Neural progenitor cell (in vitro differentiated cells): ENCODE results near the gene GLIS1. TPM values are rescaled to one million over a fixed set of nuclear protein-coding genes. Genes with fewer than 3 reads are reported as not detected.
A peak's percentile ranks its signal among the peaks of the same experiment; 100 is the strongest.

Experiments
- DNase-seq: peaks from one replicate; pipeline ENCODE4 v3.0.0-alpha.2; 2016; ENCODE audit warnings: low spot score
- H2AFZ ChIP-seq: fragments of 200-600 bp; sonication (generic); replicated peaks from 2 replicates; pipeline ENCODE4 v1.6.1; 2016; ENCODE audit warnings: antibody characterized with exemption
- H3F3A ChIP-seq: fragments of 200-600 bp; sonication (generic); 2 replicates; pipeline ENCODE4 v1.6.1; 2016; ENCODE audit warnings: antibody characterized with exemption, low read depth
- H3K27ac ChIP-seq: fragments of 200-600 bp; sonication (generic); 2 replicates; pipeline ENCODE4 v1.5.1; 2016; ENCODE audit warnings: mild to moderate bottlenecking
- H3K27me3 ChIP-seq: fragments of 200-600 bp; sonication (generic); 2 replicates; pipeline ENCODE4 v1.6.1; 2016; ENCODE audit warnings: mild to moderate bottlenecking, moderate library complexity
- H3K36me3 ChIP-seq: fragments of 200-600 bp; sonication (generic); 2 replicates; pipeline ENCODE4 v1.5.1; 2016
- H3K4me1 ChIP-seq: fragments of 200-600 bp; sonication (generic); 2 replicates; pipeline ENCODE4 v1.6.1; 2016; ENCODE audit warnings: mixed run types
- H3K4me2 ChIP-seq: fragments of 200-600 bp; sonication (generic); 2 replicates; pipeline ENCODE4 v1.6.1; 2016
- H3K4me3 ChIP-seq: fragments of 200-600 bp; sonication (generic); 2 replicates; pipeline ENCODE4 v1.5.1; 2016
- H3K79me2 ChIP-seq: fragments of 200-600 bp; sonication (generic); 2 replicates; pipeline ENCODE4 v1.6.1; 2016; ENCODE audit warnings: low read depth
- H3K9ac ChIP-seq: fragments of 200-600 bp; sonication (generic); 2 replicates; pipeline ENCODE4 v1.6.1; 2016
- H3K9me3 ChIP-seq: fragments of 200-600 bp; sonication (generic); 2 replicates; pipeline ENCODE4 v1.5.1; 2016; ENCODE audit warnings: low read depth
- H4K20me1 ChIP-seq: fragments of 200-600 bp; sonication (generic); 2 replicates; pipeline ENCODE4 v1.6.1; 2016; ENCODE audit warnings: low read depth
- H3K27ac Mint-ChIP-seq: 3 replicates; pipeline ENCODE4 v1.8.0; 2021; ENCODE audit warnings: mixed read lengths
- H3K27me3 Mint-ChIP-seq: 2 replicates; pipeline ENCODE4 v1.8.0; 2022; ENCODE audit warnings: low read depth, mild to moderate bottlenecking, inconsistent platforms, moderate library complexity, mixed read lengths; ENCODE audit not compliant: insufficient read depth
- H3K36me3 Mint-ChIP-seq: 3 replicates; pipeline ENCODE4 v1.8.0; 2021; ENCODE audit warnings: mixed read lengths
- H3K4me1 Mint-ChIP-seq: 3 replicates; pipeline ENCODE4 v1.8.0; 2021; ENCODE audit warnings: mixed read lengths
- H3K4me3 Mint-ChIP-seq: 3 replicates; pipeline ENCODE4 v1.8.0; 2021; ENCODE audit warnings: mild to moderate bottlenecking, moderate library complexity, mixed read lengths
- H3K9me3 Mint-ChIP-seq: 3 replicates; pipeline ENCODE4 v1.8.0; 2020; ENCODE audit warnings: mixed read lengths
- EZH2 ChIP-seq: fragments of 200-600 bp; sonication (generic); IDR thresholded peaks from 2 replicates; pipeline ENCODE4 v1.6.1; 2017; ENCODE audit warnings: antibody characterized with exemption, mild to moderate bottlenecking, moderate library complexity
- EZH2phosphoT487 ChIP-seq: fragments of 200-600 bp; sonication (generic); IDR thresholded peaks from 2 replicates; pipeline ENCODE4 v1.6.1; 2017; ENCODE audit warnings: antibody characterized with exemption
- total RNA-seq: library from RNA; depleted of rRNA; stranded (reverse); fragments of >200 nt; gene quantifications from 2 replicates; pipeline ENCODE4 v1.2.3, GENCODE V29; 2015; ENCODE audit warnings: low replicate concordance
- TF ChIP-seq, protein P1 (sequence below): fragments of 200-600 bp; sonication (generic); IDR thresholded peaks from 2 replicates; pipeline ENCODE4 v1.5.1; 2017; ENCODE audit warnings: antibody characterized with exemption, mild to moderate bottlenecking

Gene GLIS1
- total RNA-seq, 1 donor from 2014 or later = not detected

DNA sequence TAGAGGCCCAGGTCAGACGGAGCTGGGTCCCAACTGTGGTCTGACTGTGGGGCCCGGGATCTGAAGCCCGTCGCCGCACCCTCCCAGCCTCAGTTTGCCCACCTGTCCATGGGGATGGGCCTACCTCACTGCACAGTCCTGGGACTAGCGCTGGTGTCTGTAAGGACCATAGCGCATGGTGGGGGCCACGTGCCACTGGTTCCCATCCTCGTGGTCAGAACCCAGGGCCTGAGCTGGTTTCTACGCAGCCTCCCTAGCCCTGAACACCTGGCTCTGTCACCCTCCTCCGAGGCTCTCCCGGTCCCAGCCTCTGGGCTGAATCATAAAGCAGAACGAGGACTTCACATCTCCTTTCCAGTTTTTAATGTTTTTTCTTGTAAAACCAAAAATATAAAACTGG is 233.1 kb downstream of the GLIS1 start:
- H2AFZ ChIP-seq = no peak overlapping the region
- H3K4me1 Mint-ChIP-seq = peaks cover 50% of the 10 kb centered on the region
- H3K4me1 ChIP-seq = peaks cover 49% of the 10 kb centered on the region

DNA sequence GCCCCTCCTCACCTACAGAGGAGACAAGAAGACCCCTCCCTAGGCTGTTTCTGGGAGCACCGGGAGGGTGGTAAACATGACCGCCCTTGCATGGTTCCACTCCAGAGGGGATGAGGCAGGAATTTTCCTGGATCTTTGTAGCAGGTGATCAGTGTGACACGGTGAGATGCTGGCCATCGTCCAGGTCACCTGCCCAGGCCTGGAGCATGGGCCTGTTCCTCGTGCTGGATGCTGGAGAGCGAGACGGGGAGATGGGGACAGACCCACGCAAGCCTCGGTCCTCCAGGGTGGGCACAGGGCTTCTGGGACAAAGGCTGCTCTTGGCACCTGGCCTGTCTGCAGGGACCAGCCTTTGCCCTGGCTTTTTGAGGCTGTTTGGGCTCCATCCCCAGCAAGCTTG is 233.6 kb downstream of the GLIS1 start:
- no peaks in the 10 kb centered on the region for H3K9me3 Mint-ChIP-seq

More for the DNA sequence above, 233.1 kb downstream of the GLIS1 start:
- DNase-seq = no peak
- no peak overlapping the region for H3K4me2 ChIP-seq
- no peak overlapping the region for H3K4me3 ChIP-seq
- no peaks in the 10 kb centered on the region for H3K36me3 ChIP-seq
- Mint-ChIP-seq H3K27me3 (peaks cover 9% of the 10 kb centered on the region), H3K4me3 (no peak overlapping the region), H3K27ac (peak overlapping the region; percentile 34), H3K36me3 (no peaks in the 10 kb centered on the region), H3K9me3 (no peaks in the 10 kb centered on the region)
- peaks cover 23% of the 10 kb centered on the region for H3F3A ChIP-seq
- no peaks in the 10 kb centered on the region for H4K20me1 ChIP-seq
- no peak overlapping the region for H3K9ac ChIP-seq
- TF ChIP-seq, protein P1, sequence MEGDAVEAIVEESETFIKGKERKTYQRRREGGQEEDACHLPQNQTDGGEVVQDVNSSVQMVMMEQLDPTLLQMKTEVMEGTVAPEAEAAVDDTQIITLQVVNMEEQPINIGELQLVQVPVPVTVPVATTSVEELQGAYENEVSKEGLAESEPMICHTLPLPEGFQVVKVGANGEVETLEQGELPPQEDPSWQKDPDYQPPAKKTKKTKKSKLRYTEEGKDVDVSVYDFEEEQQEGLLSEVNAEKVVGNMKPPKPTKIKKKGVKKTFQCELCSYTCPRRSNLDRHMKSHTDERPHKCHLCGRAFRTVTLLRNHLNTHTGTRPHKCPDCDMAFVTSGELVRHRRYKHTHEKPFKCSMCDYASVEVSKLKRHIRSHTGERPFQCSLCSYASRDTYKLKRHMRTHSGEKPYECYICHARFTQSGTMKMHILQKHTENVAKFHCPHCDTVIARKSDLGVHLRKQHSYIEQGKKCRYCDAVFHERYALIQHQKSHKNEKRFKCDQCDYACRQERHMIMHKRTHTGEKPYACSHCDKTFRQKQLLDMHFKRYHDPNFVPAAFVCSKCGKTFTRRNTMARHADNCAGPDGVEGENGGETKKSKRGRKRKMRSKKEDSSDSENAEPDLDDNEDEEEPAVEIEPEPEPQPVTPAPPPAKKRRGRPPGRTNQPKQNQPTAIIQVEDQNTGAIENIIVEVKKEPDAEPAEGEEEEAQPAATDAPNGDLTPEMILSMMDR = no peak
- TF ChIP-seq EZH2phosphoT487 (no peak), EZH2 (no peak)
- no peaks in the 10 kb centered on the region for H3K9me3 ChIP-seq
- H3K27ac ChIP-seq = no peak overlapping the region
- no peaks in the 10 kb centered on the region for H3K27me3 ChIP-seq
- no peaks in the 10 kb centered on the region for H3K79me2 ChIP-seq

DNA sequence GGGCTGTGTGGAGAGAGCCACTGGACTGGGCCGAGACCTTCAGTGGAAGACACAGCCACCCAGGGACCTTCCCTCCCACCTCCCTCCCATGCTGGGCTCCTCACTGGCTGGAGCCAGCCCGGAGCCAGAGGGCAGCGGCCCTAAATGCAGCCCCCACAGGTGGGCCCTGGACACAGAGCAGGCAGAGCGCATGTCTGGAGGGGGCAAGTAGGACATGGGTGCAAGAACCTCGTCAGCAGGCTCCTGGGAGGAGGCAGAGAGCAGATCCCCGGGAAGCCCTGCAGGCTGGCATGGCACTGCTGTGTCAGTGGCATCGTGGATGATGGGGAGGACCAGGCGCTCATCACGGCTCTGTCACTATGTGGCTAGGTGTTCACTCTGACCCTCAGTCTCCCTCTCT is 234.1 kb downstream of the GLIS1 start:
- Mint-ChIP-seq H3K4me1 (peaks cover 53% of the 10 kb centered on the region), H3K36me3 (no peaks in the 10 kb centered on the region), H3K27ac (peak overlapping the region; percentile 89), H3K4me3 (no peak overlapping the region), H3K27me3 (peaks cover 9% of the 10 kb centered on the region), H3K9me3 (no peaks in the 10 kb centered on the region)
- Histone ChIP-seq H3K4me2 (no peak overlapping the region), H3K79me2 (no peaks in the 10 kb centered on the region), H3K9me3 (no peaks in the 10 kb centered on the region), H3K36me3 (no peaks in the 10 kb centered on the region), H2AFZ (no peak overlapping the region), H3K27ac (no peak overlapping the region), H3K4me3 (no peak overlapping the region), H4K20me1 (no peaks in the 10 kb centered on the region), H3K9ac (no peak overlapping the region), H3F3A (peaks cover 23% of the 10 kb centered on the region), H3K27me3 (no peaks in the 10 kb centered on the region), H3K4me1 (peaks cover 57% of the 10 kb centered on the region)
- TF ChIP-seq EZH2 (no peak), EZH2phosphoT487 (no peak)
- TF ChIP-seq, protein P1 = no peak
- DNase-seq = no peak

More for the DNA sequence above, 233.6 kb downstream of the GLIS1 start:
- peaks cover 50% of the 10 kb centered on the region for H3K4me1 Mint-ChIP-seq
- Histone ChIP-seq H3K9me3 (no peaks in the 10 kb centered on the region), H2AFZ (no peak overlapping the region), H3K4me1 (peaks cover 53% of the 10 kb centered on the region), H3K4me3 (no peak overlapping the region), H3K79me2 (no peaks in the 10 kb centered on the region), H3F3A (peaks cover 23% of the 10 kb centered on the region), H3K27ac (no peak overlapping the region), H3K9ac (no peak overlapping the region), H3K27me3 (no peaks in the 10 kb centered on the region), H4K20me1 (no peaks in the 10 kb centered on the region), H3K4me2 (no peak overlapping the region), H3K36me3 (no peaks in the 10 kb centered on the region)
- no peaks in the 10 kb centered on the region for H3K36me3 Mint-ChIP-seq
- no peak for DNase-seq
- TF ChIP-seq EZH2 = no peak
- TF ChIP-seq, protein P1 = no peak
- no peak for TF ChIP-seq EZH2phosphoT487
- H3K4me3 Mint-ChIP-seq = no peak overlapping the region
- H3K27me3 Mint-ChIP-seq = peaks cover 9% of the 10 kb centered on the region
- H3K27ac Mint-ChIP-seq = peak overlapping the region; percentile 89
